B cell (primary cell): ENCODE measurements around the gene FTL. TPM values are rescaled to one million over a fixed set of nuclear protein-coding genes. Genes with fewer than 3 reads are reported as not detected.

Experiments used
- ATAC-seq: fragments of 200-7000 bp; cut with Tn5 transposase; one replicate; pipeline ENCODE4 v1.10.0; 2021; ENCODE audit warnings: low read depth, mild to moderate bottlenecking, moderate number of reproducible peaks, moderate library complexity
- CTCF ChIA-PET: fragments of 350-600 bp; sonication (Branson Sonifier 250); formaldehyde crosslinking; loops from one replicate; lab custom pipeline; 2021; ENCODE audit warnings: antibody characterized with exemption, inconsistent platforms; lab: Charles Lee
- POLR2A ChIA-PET: fragments of 350-600 bp; sonication (Branson Sonifier 250); formaldehyde crosslinking; loops from one replicate; lab custom pipeline; 2021; ENCODE audit warnings: antibody characterized with exemption; lab: Charles Lee
- DNase-seq: peaks from one replicate; pipeline ENCODE4 v3.0.0; 2013
- H2AFZ ChIP-seq: 2 replicates; pipeline ENCODE4 v1.6.1; 2012; ENCODE audit warnings: mild to moderate bottlenecking, low read depth, low read length; ENCODE audit not compliant: insufficient read depth, poor library complexity, severe bottlenecking
- H3K27ac ChIP-seq, 2 donors: 1 replicate in 1 of 2; 2 replicates in 1 of 2; pipeline ENCODE4 v1.5.1; 2012 to 2013; ENCODE audit warnings: low read length in 2 of 2, mild to moderate bottlenecking in 2 of 2, moderate library complexity in 1 of 2
- H3K27me3 ChIP-seq, 4 experiments: fragments of 200-600 bp in 1 of 4; sonication (generic) in 1 of 4; replicated peaks in 1 of 4; 1 replicate in 2 of 4; 2 replicates in 2 of 4; pipeline versions ENCODE4 v1.6.1 to v1.7.0; 2013 to 2016; ENCODE audit warnings: low read length in 3 of 4, mild to moderate bottlenecking in 2 of 4, mixed read lengths in 1 of 4, moderate library complexity in 1 of 4; ENCODE audit not compliant: insufficient read depth in 4 of 4, control insufficient read depth in 3 of 4; ENCODE audit errors: control extremely low read depth in 1 of 4
- H3K36me3 ChIP-seq, 2 experiments: replicated peaks in 1 of 2; 1 replicate in 1 of 2; 2 replicates in 1 of 2; pipeline versions ENCODE4 v1.6.1 to v1.7.1; 2013; ENCODE audit warnings: low read length in 1 of 2; ENCODE audit not compliant: insufficient read depth in 2 of 2, control insufficient read depth in 1 of 2; ENCODE audit errors: control extremely low read depth in 1 of 2, extremely low read depth in 1 of 2
- H3K4me1 ChIP-seq, 2 donors: fragments of 200-600 bp in 1 of 2; sonication (generic) in 1 of 2; 1 replicate in 1 of 2; 2 replicates in 1 of 2; pipeline versions ENCODE4 v1.5.1 to v1.6.1; 2013 to 2017; ENCODE audit warnings: low read length in 2 of 2; ENCODE audit not compliant: control insufficient read depth in 2 of 2, insufficient read depth in 2 of 2
- H3K4me2 ChIP-seq: replicated peaks from 2 replicates; pipeline ENCODE3; 2012; ENCODE audit warnings: mild to moderate bottlenecking, low read depth, low read length; ENCODE audit not compliant: poor library complexity, severe bottlenecking
- H3K4me3 ChIP-seq, 5 experiments: fragments of 200-600 bp in 1 of 5; sonication (generic) in 1 of 5; 1 replicate in 3 of 5; 2 replicates in 2 of 5; pipeline versions ENCODE4 v1.5.1 to v1.7.0; 2011 to 2016; ENCODE audit warnings: low read length in 4 of 5, mild to moderate bottlenecking in 4 of 5, low read depth in 2 of 5, control low read depth in 1 of 5, moderate library complexity in 1 of 5; ENCODE audit not compliant: insufficient read depth in 1 of 5; ENCODE audit errors: control extremely low read depth in 1 of 5, extremely low read depth in 1 of 5
- H3K79me2 ChIP-seq: fragments of 200-600 bp; sonication (generic); one replicate; pipeline ENCODE4 v1.6.0; 2016; ENCODE audit warnings: low read length; ENCODE audit not compliant: control insufficient read depth, insufficient read depth
- H3K9ac ChIP-seq: fragments of 200-600 bp; sonication (generic); 2 replicates; pipeline ENCODE4 v1.6.1; 2017; ENCODE audit warnings: mild to moderate bottlenecking, low read length, moderate library complexity
- H3K9me3 ChIP-seq, 3 donors: one replicate each; pipeline versions ENCODE4 v1.6.1 to v1.7.1; 2013; ENCODE audit warnings: low read length in 2 of 3; ENCODE audit not compliant: control insufficient read depth in 2 of 3, insufficient read depth in 1 of 3; ENCODE audit errors: control extremely low read depth in 1 of 3
- H4K20me1 ChIP-seq: 2 replicates; pipeline ENCODE4 v1.6.0; 2012; ENCODE audit warnings: mild to moderate bottlenecking, low read length; ENCODE audit not compliant: insufficient read depth, control insufficient read depth, poor library complexity, severe bottlenecking
- H3K27ac Mint-ChIP-seq: one replicate; pipeline ENCODE4 v1.8.0; 2021; ENCODE audit warnings: mixed read lengths
- H3K27me3 Mint-ChIP-seq: one replicate; pipeline ENCODE4 v1.8.0; 2021; ENCODE audit warnings: mixed read lengths
- H3K4me1 Mint-ChIP-seq: one replicate; pipeline ENCODE4 v1.8.0; 2021; ENCODE audit warnings: mixed read lengths
- H3K4me3 Mint-ChIP-seq: one replicate; pipeline ENCODE4 v1.8.0; 2021; ENCODE audit warnings: mixed read lengths
- H3K9me3 Mint-ChIP-seq: one replicate; pipeline ENCODE4 v1.8.0; 2022; ENCODE audit warnings: mixed read lengths; ENCODE audit not compliant: insufficient read depth
- CTCF ChIP-seq: fragments of 200-600 bp; IDR thresholded peaks from one replicate; pipeline ENCODE4 v1.8.0; 2022; ENCODE audit warnings: antibody characterized with exemption, mild to moderate bottlenecking
- EZH2 ChIP-seq: IDR thresholded peaks from 2 replicates; pipeline ENCODE4 v1.6.1; 2012; ENCODE audit warnings: borderline replicate concordance, low read depth, mild to moderate bottlenecking, moderate library complexity, low read length; ENCODE audit not compliant: insufficient read depth, poor library complexity, severe bottlenecking
- WGBS: methylation state at CpG from one replicate; pipeline ENCODE4 v1.1.5; 2013; ENCODE audit warnings: missing lambda C conversion rate; ENCODE audit not compliant: insufficient coverage; 5-methylcytosine and 5-hydroxymethylcytosine counted together
- intact Hi-C: fragments of 100-400 bp; cut with micrococcal nuclease; formaldehyde crosslinking; loops from one replicate; pipeline ENCODE4 v1.10.0; 2022
- polyA plus RNA-seq: library from polyadenylated mRNA; depleted of rRNA; stranded (reverse); fragments of >200 nt; gene quantifications from 2 replicates; pipeline ENCODE4 v1.2.3, GENCODE V29; 2012
- total RNA-seq, 2 donors: library from RNA; stranded (reverse); fragments of 120-200 nt in 1 of 2; gene quantifications; 1 replicate in 1 of 2; 2 replicates in 1 of 2; pipeline versions ENCODE4 v1.2.3 to v1.2.4, GENCODE V29; 2013 to 2022

FTL gene
- total and polyA plus RNA-seq, 2 donors (not counting 1 experiment from before 2014, with no cell fraction given): 832 to 937 TPM

- intact Hi-C loops: no loop called here
- no peak overlapping the region for H3K4me2 ChIP-seq
- H3K4me3 ChIP-seq: no peak overlapping the region
- ChIA-PET POLR2A (no interaction called here), CTCF (no interaction called here)
- H3K9me3 Mint-ChIP-seq: peaks cover 9% of the 10 kb centered on the region
- no peak overlapping the region for H3K27ac ChIP-seq
- no peak for TF ChIP-seq CTCF
- TF ChIP-seq EZH2: no peak
- no peak overlapping the region for H3K27ac Mint-ChIP-seq
- H3K4me1 ChIP-seq: peaks cover under 1 to 8% of the 10 kb centered on the region in 2 donors
- H2AFZ ChIP-seq: no peak overlapping the region
- no peaks in the 10 kb centered on the region for H3K27me3 ChIP-seq
- ATAC-seq (no peak), DNase-seq (no peak)
- 86% methylated on average over 3 of the region's 3 CpGs for WGBS
- H3K36me3 ChIP-seq: no peaks in the 10 kb centered on the region
- peaks cover 4% of the 10 kb centered on the region for H3K79me2 ChIP-seq
- H3K27me3 Mint-ChIP-seq: no peaks in the 10 kb centered on the region
- H3K9me3 ChIP-seq: peaks cover 0 to 19% (median 11%) of the 10 kb centered on the region in 3 donors
- H4K20me1 ChIP-seq: no peaks in the 10 kb centered on the region
- no peak overlapping the region for H3K4me3 Mint-ChIP-seq
- peaks cover 5% of the 10 kb centered on the region for H3K4me1 Mint-ChIP-seq
- no peak overlapping the region for H3K9ac ChIP-seq
Measured at GRCh38 chr19:48950159-48950558, 14.9 kb upstream of the FTL start.

- H3K4me3 Mint-ChIP-seq: no peak overlapping the region
- Histone ChIP-seq H3K9me3 (peaks cover 0 to 19% (median 11%) of the 10 kb centered on the region in 3 donors), H3K4me3 (no peak overlapping the region), H3K9ac (no peak overlapping the region), H3K4me2 (no peak overlapping the region), H3K79me2 (peaks cover 12% of the 10 kb centered on the region), H2AFZ (no peak overlapping the region), H3K36me3 (no peaks in the 10 kb centered on the region), H3K27ac (no peak overlapping the region), H3K4me1 (peaks cover 6 to 16% of the 10 kb centered on the region in 2 donors), H3K27me3 (no peaks in the 10 kb centered on the region), H4K20me1 (no peaks in the 10 kb centered on the region)
- no peak for DNase-seq
- peaks cover 12% of the 10 kb centered on the region for H3K4me1 Mint-ChIP-seq
- TF ChIP-seq EZH2: no peak
- TF ChIP-seq CTCF: no peak
- no peak overlapping the region for H3K27ac Mint-ChIP-seq
- no peaks in the 10 kb centered on the region for H3K27me3 Mint-ChIP-seq
- CTCF ChIA-PET: interaction anchor here (0.5 to 2.7 kb wide), 2 partner anchors 108 to 164 kb away, joined by 3 to 10 read pairs; no protein-coding TSS in a partner anchor
- intact Hi-C loops: no loop called here
- ATAC-seq: no peak
- peaks cover 9% of the 10 kb centered on the region for H3K9me3 Mint-ChIP-seq
- 86% methylated on average over 7 of the region's 9 CpGs for WGBS
- POLR2A ChIA-PET: interaction anchor here (0.7 to 1.4 kb wide), 2 partner anchors 13 to 278 kb away, joined by 3 to 4 read pairs; no protein-coding TSS in a partner anchor
Measured at GRCh38 chr19:48950830-48951519, 14.1 kb upstream of the FTL start.
